Gastroesophageal sphincter (tissue), 3 donors: ENCODE results near the gene NOS1AP.

Source experiments
- CTCF ChIP-seq, 4 experiments: fragments of 200-600 bp in 2 of 4; fragments of 450-650 bp in 2 of 4; sonication (generic) in 1 of 4; IDR thresholded peaks; one replicate each; pipeline ENCODE4 v1.5.1; 2017 to 2019; ENCODE audit warnings: antibody characterized with exemption in 4 of 4, mild to moderate bottlenecking in 2 of 4, moderate library complexity in 2 of 4
- EP300 ChIP-seq: sonication (generic); formaldehyde crosslinking; IDR thresholded peaks from one replicate; pipeline ENCODE4 v1.6.1; 2017; ENCODE audit warnings: antibody characterized with exemption, mild to moderate bottlenecking
- POLR2A ChIP-seq, 2 donors: fragments of 450-650 bp; IDR thresholded peaks; one replicate each; pipeline ENCODE4 v1.6.1; 2017; ENCODE audit warnings: antibody characterized with exemption in 2 of 2, mild to moderate bottlenecking in 2 of 2, moderate library complexity in 1 of 2
- POLR2AphosphoS5 ChIP-seq: sonication (generic); formaldehyde crosslinking; IDR thresholded peaks from one replicate; pipeline ENCODE4 v1.6.1; 2017; ENCODE audit warnings: antibody characterized with exemption

- TF ChIP-seq CTCF (IDR thresholded peaks at IDR 0.05) (no peak), POLR2AphosphoS5 (no peak), POLR2A (IDR thresholded peaks at IDR 0.05) (no peak), EP300 (no peak)
Observed at GRCh38 chr1:162189345-162189744, 119.9 kb downstream of the NOS1AP start.
